HG02943 (cell line): ENCODE data around the gene SERPINB7.
A peak's percentile ranks its signal among the peaks of the same experiment; 100 is the strongest.

Experiments used
- ATAC-seq: cut with Tn5 transposase; IDR thresholded peaks from one replicate; pipeline ENCODE4 v1.9.1; 2021; ENCODE audit warnings: mild to moderate bottlenecking, low read depth, moderate library complexity; ENCODE audit not compliant: unreplicated experiment

SERPINB7 gene

DNA sequence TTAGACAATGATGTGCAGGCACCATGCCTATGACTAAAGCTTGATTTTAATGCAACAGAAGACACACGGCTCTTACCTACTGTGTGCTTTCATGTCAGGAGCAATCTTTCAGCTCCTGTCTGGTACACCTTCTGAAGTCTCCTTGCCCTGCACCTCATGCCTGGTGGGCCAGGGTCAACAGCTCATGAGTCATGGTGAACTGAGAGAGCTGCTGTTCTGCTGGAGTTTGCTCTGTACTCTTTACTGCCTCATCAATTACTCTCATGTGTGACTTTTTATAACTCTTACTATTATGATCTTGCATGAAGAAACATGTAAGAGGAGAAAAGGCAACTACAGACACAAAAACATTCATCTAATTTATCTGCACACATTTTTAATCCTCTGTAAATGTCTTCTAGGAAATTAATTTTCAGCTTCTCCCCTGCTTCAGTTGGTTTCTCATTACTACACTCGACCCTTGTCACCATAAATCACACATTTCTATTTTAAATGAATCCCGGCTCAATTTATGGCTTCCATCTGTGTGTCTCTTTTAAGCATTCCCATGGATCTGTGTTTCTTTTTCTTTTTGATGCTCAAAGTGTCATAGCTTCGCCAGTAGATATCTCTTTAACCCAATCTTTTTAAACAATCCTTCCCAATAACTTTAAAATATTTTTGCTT, 9.7 kb downstream of the SERPINB7 start:
- ATAC-seq: no peak

DNA sequence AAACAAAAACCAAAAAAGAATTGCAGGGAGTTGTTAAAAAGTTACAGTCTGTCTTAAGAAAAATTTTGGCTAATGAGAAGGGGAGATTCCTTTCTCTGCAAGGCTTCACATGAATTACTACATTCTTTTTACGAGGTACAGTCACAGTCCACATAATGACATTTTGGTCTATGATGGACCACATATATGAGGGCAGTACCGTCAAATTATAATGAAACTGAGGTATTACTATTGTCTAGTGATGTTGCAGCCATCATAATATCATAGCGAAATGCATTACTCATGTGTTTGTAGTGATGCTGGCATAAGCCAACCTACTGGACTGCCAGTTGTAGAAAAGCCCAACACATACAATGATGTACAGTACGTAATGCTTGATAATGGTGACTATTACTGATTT, 12.5 kb downstream of the SERPINB7 start:
- ATAC-seq: no peak

DNA sequence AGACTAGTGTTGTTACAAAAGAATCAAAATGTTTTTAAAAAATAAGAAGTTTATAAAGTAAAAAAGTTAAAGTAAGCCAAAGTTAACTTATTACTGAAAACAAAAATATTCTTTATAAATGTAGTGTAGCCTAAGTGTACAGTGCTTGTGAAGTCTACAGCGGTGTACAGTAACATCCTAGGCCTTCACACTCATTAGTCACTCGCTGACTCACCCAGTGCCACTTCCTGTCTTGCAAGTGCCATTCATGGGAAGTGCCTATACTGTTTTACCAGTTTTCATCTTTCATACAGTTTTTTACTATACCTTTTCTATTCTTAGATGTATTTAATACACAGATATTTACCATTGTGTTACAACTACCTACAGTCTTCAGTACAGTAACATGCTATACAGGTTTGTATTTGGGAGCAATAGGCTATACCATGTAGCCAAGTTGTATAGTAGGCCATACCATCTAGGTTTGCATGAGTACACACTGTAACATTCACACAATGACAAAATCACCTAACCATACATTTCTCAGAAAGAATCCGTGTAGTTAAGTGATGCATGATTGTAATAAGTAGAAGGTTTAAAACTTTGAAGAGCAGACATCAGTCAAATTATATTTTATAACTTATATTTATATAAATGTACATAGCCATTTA, 13.4 kb downstream of the SERPINB7 start:
- no peak for ATAC-seq

DNA sequence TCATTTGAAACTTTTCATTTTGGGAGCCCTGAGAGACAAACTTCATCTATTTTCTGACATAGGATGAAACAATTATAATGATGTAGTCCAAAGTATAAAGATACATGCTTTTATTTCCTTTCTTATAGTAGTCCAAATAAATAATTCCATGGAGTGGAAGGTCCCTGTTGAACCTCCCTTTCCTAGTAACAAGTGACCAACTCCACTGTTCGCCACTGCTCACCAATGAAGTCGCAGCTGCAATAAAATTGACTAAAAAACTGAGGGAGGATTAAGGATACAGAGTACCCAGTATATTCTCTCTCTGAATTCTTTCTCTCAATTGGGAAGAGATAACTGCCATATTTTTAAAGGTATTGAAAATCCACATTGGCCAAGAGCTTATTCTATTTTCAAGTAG, 14.1 kb downstream of the SERPINB7 start:
- ATAC-seq: no peak

DNA sequence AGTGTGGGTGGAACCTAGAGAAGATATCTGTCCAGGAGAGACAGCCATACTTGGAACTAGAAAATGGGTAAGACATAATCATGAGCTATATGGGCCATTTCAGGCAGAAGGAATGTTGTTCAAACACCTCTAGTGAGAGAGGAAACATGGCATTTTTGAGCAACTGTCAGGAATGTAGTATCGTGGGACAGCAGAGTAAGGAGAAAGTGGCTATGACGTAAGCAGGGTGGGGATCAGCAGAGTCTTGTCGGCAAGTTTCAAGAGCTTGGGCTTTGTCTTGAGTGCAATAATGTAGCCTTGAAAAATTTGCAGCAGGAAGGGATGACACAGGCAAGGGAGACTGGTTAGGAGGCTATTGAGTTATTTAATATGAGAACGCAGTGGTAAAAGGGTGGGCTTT, 20.4 kb downstream of the SERPINB7 start:
- no peak for ATAC-seq

DNA sequence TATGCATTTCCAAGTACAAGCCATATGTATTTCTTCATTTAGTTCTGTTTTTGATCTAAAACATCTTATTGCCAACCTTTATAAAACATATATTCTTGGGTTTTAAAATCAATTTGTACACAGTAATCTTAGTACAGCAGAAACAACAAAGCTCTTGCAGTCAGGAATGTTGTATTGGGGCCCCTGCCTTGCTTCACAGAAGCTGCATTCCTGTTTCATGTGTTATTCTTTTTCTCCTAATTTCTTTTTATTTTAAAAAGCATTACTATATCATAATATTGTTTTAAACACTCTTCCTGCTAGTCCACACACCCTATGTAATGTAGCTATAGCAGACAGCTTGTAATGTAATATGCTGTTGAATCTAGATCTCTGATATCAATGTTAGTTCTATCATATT, 24.0 kb downstream of the SERPINB7 start:
- ATAC-seq: no peak

DNA sequence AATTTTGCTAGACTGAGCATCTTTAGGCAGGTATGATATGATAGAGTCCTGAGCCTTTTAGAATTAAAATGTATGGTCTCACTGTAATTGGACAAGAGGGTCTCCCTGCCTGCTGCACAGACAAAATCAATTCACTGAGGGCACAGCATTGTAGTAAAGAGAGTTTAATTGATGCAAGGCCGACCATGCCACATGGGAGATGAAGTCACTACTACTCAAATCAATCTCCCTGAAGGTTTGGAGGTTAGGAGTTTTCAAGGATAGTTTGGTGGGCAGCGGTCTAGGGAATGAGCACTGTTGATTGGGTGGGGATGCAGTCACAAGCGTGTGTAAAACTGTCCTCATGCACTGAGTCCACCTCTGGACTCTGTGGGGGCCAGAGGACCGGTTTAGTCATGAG, 26.1 kb downstream of the SERPINB7 start:
- ATAC-seq: no peak

DNA sequence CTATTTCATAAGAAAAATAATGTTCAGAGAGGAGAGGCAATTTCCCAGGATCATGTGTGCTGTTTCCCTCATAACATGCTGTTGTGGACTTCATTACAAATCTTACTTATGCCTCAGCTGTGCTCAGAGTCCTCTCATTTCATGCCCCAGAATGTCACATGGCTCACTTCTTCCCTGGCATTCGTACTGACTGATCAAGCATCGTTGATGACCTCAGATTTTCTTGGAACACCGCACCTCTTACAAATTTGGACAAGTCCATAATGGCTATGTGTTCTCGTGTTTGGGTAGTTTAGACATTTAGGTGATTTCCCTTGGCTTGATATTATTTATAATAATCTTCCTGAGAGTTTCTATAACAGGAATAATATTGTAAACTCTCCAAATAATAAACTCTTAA, 32.9 kb downstream of the SERPINB7 start:
- ATAC-seq: no peak

DNA sequence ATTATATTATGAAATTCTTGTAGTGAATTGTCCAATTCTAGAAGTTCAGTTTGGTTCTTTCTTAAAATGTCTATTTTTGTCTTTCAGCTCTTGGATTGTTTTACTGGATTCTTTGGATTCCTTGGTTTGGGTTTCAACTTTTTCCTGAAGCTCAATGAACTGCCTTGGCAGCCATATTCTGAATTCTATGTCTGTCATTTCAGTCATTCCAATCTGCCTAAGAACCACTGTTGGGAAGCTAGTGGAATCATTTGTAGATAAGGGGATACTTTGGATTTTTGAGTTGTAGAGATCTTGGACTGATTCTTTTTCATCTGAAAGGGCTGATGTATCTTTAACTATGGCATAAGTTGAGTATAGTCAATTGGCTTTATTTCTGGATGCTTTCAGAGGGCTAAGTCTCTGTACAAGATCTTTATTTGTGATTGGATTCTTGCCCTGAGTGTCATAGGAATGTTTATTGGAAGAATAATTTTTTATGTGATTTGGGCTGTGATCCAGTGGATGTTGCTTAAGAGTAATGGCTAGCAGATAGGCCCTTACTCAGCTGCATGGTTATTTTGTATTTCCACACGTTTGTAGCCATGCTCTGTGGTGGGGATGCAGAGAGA, 42.3 kb downstream of the SERPINB7 start:
- ATAC-seq: no peak

DNA sequence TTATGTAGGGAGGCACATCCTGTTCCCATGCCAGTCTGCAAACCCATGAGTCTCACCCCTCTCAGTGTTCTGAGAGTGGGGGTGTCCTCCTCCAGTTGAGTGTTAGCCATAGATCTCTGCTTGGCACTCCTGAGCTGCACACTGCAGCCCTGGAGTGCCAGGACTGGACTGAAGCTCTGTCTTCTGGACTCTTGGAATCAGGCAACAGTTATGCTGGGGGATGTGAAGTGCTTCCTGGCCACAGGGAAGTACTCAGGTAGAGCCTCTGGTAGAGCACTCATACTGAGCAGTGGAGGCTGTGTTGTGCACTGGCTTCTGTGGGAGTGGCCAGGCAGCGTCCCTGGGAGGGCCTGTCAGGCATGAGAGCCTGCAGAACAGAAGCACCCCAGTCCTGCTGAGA, 43.0 kb downstream of the SERPINB7 start:
- ATAC-seq: no peak

DNA sequence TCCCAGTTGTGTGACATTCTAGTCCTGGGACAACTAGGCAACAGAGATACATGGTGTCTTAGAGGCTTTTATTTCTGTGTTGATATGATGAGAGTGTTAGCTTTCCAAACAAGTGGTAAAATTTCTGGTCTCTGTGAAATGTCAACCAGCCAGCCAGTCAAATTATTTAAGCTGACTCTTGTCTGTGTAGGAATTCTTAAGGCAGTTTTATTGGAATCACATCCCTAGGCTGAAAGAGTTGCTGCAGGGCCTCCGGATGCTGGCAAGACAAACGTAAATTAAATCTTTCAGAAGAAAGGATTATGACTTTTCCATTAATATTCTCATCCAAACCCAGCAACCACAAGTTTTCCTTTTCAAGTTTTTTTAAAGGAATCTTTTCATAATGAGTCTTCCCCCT, 44.6 kb downstream of the SERPINB7 start:
- no peak for ATAC-seq

DNA sequence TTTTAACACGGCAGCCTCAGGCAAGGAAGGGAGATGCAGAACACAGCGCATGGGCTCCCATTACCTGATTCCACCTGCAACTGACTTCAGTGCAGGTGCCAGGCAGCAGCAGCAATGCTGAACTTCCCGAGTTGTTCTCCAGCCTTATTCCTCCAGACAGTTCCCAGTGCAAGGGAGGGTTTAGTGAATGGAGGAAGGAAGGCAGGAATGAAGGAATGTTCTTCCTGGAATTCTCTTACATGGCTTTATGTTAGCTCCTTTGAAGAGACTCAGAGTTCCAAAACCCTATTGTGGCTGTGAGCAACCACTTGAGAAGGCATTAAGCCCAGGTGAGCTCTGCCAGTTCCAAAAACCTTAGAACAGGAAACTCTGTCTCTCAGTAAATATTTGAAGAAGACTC, 45.5 kb downstream of the SERPINB7 start:
- ATAC-seq: no peak

DNA sequence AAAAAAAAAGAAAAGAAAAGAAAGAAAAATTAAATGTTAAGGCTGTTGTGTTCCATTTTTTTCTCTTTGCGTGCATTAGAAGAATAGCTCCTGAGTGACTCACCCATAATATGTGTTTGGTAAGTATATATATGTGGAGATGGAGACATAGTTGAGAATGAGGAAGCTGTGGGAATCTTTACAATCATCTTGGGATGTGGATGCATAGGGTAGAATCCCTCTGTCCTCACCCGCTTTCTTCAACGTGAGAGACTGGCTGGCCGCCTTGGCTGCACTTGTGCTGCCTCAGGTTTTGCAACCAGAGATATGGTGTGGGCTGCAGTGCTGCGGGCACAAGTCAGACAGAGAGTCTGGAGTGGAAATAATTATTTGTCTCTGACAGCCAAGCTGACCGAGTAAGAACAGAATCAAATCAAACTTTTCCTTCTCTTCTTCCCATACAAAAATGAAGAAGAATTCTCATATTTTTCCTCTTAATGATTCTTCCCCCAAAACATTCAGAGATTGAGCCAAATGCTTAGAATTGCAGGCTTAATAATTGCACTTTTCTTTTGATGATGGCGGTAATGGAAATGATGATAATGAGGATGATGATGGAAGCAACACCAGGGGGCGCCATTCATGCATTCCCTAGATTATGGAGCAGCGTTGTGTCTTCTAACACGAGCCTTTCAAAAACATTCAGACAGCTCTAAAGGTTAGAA, 48.5 kb downstream of the SERPINB7 start:
- ATAC-seq: no peak

DNA sequence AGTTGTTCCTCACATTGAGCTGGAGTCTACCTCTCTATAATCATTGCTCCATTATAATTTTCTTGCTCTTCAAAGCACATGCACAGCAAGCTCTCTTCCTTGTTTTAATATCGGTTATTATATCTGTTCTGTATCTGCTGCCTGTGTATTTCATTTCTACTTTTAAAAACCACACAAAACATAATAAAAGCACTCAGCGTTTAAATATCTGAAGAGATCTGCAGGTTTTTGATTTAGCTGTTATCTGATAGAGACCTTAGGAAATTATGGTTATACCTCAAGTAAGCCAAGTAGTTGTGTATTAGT, 49.0 kb downstream of the SERPINB7 start:
- no peak for ATAC-seq

DNA sequence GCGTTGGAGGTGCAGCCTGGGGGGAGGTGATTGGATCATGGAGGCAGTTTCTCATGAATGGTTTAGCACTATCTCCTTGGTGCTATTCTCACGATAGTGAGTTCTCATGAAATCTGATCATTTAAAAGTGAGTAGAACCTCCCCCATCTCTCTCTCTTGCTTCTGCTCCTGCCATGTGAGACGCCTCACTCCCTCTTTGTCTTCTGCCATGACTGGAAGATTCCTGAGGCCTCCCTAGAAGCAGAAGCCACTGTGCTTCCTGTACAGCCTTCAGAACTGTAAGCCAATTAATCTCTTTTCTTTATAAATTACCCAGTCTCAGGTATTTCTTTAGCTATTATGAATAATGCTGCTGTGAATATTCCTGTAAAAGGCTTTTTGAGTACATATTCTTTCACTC, 52.9 kb downstream of the SERPINB7 start:
- no peak for ATAC-seq

DNA sequence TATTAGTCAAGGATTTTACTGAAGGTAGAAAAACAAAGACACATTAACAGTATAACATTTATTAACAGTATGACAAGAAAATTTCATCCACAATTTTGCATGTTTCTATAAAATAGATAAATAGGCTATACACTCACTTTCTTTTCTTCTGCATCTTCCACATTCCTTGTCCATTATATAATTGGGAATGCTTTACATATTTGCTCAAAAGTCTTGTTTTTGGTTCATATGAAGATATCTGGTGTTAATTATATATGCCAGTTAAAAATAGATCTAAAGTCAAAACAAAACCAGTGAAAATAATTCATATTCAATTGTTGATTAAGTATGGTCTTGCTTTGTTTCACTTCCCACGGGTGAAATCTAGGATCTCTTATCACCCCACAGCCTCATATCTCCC, 53.4 kb downstream of the SERPINB7 start:
- no peak for ATAC-seq

DNA sequence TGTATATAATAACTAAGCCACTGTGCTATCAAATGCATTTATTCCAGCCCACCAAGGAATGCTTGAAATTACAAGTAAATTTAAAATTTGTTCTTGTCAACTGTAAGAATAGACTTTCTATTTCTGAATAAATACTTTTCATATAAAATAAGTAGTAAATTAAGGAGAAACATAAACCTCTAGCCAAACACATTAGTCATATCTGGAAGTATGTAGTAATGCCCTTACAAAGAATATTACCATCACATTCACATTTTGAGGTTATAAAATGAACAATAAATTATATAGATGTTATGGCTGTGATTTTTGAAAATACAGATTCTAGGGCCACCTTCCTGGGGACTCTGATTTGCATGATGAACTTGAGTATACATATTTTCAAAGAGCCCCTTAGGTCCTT, 54.7 kb downstream of the SERPINB7 start:
- no peak for ATAC-seq

DNA sequence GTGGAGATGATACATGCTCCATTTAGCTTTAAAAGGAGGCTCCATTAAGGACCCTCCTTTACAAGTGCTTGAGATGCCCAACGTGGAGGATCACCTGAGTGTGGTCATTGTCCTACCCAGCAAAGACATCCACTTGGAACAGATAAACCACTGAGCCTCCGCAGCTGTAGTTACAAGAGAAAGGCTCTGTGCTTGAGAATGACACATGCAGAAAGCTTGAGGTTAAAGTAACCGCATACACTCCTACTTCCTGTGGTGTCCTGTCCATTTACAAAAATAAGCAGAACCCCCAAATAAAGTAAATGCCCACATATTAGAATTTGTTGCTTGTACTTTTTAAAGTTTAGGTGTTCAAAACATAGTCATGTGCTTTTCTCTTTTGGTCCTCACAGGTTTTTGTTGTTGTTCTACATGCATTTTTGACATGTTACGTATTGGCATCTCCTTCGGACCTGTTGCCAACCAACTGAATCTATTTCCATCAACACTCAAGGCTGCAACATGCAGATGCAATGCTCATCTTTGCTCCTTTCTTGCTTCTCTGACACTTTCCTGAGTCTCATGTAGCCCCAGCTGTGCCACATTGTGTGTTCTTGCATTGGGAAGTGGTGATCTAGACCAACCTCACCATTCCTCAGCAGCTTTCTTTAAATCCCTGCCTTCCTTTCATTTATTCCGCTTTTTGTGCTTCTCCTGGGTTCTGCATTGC, 56.0 kb downstream of the SERPINB7 start:
- peak; percentile 94 for ATAC-seq

DNA sequence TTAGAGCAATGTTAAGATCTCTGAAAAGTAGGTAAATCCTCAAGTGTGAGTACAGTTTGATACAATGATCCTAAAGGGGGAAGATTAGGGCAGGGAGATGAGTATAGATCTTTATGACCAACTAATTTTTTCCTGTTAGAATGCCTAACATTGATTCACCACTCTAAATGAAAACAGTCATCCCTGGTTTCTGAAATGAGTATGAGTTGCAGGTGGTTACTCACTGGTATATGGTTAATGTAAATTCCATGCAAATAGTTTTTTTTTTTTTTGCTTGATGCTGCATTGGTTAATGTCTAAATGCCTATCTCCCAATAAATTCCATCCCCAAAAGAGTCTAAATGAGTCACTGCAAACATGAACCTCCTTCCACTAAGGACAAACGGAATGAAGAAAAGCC, 57.3 kb downstream of the SERPINB7 start:
- ATAC-seq: peak; percentile 42

DNA sequence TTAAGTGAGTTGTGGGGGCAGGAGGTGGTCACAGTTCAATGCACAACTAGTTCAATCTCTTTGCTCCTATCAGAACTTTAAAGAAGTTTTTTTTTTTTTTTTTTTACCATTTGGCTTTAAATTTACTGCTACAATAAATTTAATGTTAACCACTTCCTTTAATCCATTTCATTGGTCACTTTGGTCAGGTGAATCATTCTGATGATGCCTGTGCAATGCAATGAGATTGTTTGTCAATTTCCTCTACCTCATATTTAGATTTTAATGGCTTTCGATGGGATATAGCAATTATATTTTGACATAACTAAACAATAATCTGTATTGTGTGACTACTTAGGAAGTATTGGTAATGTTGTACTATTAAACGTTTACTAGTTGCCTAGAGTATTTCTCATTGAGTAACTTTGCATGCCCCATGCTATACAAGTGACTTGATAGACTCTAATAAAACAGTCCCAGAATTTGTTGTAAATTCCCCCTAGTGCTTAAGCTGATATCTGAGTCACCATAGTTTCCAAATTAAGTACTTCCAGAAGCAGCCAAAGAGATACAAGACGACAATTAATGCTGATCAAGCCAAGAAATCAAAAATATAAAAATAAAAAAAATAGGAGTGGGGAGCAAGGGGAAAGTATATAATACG, 59.4 kb downstream of the SERPINB7 start:
- ATAC-seq: no peak

DNA sequence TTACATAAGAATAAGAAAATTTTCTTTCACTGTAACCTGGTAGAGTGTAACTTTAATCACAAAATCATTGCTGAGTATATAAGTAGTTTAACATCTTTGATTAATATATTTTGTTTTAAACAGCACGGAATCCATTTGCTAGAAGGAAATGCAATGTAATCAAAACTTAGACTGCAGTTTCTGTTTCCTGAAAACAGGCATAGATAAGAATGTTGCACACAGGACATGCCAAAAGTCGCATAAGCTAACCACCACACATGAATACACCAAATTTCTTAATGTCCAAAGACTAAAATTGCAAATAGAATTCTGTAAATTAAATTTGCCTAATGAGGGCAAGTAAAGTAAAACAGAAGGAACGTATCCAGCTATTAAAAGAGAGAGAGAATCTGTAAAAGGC, 61.2 kb downstream of the SERPINB7 start:
- ATAC-seq: no peak
